Cortex of kidney (tissue), 1 donor: ENCODE results near the gene PPM1B.
"Not testable (repeated sequence)": the region's sequence is repeated elsewhere in the genome, so short reads cannot be mapped to it uniquely, and the experiment has no call there.

Source experiments
- DNase-seq: peaks from one replicate; lab custom pipeline; 2025; lab: John Stamatoyannopoulos, UW

PPM1B gene

DNA sequence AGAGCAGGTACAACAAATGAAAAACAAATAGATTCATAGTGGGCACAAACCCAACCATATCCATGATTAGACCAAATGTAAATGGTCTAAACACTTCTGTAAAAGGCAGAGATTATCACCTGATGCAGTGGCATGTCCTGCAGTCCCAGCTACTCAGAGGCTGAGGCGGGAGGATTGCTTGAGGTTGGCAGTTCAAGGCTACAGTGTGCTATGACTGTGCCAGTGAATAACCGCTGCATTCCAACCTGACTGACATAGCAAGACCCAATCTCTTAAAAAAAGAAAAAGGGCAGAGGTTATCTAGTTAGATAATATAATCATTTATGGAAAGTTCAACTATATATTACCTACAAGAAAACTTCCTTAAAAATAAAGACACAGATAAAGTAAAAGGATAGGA lies 85.3 kb downstream of the PPM1B start:
- no peak for DNase-seq

- not testable (repeated sequence) for DNase-seq
These were observed 87.0 kb downstream of the PPM1B start for GRCh38 chr2:44255704-44256103.

DNA sequence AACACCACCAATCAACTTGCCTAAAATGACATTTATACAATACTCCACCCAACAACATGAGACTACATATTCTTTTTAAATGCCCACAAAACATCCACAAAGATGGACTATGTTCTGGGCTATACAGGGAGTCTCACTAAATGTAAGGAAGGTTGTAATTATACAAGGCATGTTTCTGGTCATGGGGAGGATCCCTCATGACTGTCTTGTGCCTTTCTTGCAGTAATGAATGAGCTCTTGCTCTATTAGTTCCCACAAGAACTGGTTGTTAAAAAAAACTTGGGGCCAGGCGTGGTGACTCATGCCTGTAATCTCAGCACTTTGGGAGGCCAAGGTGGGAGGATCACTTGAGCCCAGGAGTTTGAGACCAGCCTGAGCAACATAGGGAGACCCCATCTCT lies 89.1 kb downstream of the PPM1B start:
- DNase-seq = not testable (repeated sequence)

GRCh38 chr2:44267269-44267795 lies 98.7 kb downstream of the PPM1B start:
- DNase-seq = no peak

DNA sequence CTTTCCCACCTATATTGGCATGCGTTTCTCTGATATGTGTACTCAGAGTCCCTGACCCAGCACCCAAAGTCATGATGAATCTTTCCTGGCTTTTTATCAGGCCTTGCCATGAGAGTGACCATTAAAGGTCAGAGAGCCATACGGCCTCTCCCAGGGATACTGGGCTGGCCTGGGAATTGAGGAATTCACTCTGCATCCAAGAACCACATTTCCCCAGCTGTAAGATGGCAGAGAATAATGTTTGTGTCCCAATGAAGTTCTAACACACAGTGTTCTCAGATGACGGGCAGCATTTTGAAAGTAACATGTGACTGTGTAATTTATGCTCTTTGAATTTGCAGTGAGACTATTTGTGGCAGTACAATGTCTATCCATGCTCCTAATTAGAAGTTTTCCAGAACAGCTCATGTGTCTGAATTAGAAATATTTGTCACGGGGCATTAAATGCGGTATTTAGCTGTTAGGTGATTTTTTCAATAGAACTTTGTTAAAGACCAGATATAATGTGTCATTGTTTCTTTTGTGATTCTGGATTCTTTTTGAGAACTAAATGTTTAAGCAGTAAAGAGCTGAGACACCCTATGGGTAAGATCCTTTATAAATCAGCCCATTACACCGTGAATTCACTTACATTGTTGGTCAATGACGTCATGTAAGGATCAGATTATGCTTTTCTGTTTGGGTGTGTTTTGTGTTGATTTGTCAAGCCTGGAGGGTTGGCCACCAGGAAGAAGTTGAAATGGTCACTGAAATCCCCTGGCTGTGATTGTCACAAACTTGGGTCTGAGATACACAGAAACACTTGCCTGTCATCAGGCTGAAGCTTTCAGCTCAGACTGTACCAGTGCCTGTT lies 99.3 kb downstream of the PPM1B start:
- no peak for DNase-seq

- DNase-seq = no peak
These were observed 101.2 kb downstream of the PPM1B start for GRCh38 chr2:44269831-44270230.

GRCh38 chr2:44271296-44271695 lies 102.6 kb downstream of the PPM1B start:
- no peak for DNase-seq

GRCh38 chr2:44273076-44273475 lies 104.4 kb downstream of the PPM1B start:
- no peak for DNase-seq

DNA sequence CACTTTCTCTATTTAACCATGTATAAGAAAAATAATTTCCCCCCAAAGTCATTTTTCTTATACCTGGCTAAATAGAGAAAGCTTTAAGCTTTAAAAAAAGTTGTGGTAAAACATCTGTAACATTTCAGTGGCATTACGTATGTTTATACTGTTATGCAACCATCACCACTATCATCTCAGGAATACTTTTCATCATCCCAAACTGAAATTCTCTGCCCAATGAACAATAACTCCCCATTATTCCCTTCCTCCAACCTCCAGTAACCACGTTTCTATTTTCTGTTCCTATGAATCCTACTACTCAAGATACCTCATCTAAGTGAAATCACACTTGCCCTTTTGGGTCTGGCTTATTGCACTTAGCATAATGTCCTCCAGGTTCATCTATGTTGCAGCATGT lies 104.9 kb downstream of the PPM1B start:
- DNase-seq = no peak

- DNase-seq = no peak
These were observed 107.2 kb downstream of the PPM1B start for GRCh38 chr2:44275927-44276303.

DNA sequence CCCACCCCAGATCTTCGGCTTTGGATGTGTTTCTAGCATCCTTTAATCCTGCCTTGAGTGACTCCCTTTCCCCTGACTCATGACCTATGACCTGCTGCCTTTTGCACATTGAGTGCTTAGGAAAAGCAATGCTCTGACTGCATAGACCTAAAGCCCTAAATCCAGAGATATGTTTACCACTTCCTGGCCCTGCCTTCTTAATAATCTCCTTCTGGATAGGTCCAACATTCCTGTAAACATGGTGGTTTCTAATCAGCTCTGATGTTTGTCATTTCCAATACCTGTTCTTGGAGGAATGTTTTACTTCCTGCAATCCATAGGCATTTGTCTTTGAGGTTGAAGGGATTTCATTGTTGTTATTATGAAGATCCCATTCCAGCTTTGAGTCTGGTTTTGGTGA lies 108.9 kb downstream of the PPM1B start:
- DNase-seq = no peak

GRCh38 chr2:44280869-44281268 lies 112.2 kb downstream of the PPM1B start:
- no peak for DNase-seq
